H9 (cell line): ENCODE results near the gene VRK3. TPM values are rescaled to one million over a fixed set of nuclear protein-coding genes. Genes with fewer than 3 reads are reported as not detected.

ENCODE experiments used
- DNase-seq: peaks from one replicate; pipeline ENCODE4 v3.0.0-alpha.2; 2017
- H2AFZ ChIP-seq: one replicate; pipeline ENCODE4 v1.6.1; 2013; ENCODE audit warnings: mild to moderate bottlenecking, low read length, control low read depth, moderate library complexity
- H2AK5ac ChIP-seq: 2 replicates; pipeline ENCODE4 v1.6.1; 2013; ENCODE audit warnings: low read length, control low read depth, mixed read lengths; ENCODE audit not compliant: insufficient read length
- H2BK120ac ChIP-seq: one replicate; pipeline ENCODE4 v1.6.1; 2013; ENCODE audit warnings: low read depth, mild to moderate bottlenecking, low read length, control low read depth, inconsistent platforms; ENCODE audit not compliant: poor library complexity, severe bottlenecking
- H2BK12ac ChIP-seq: 2 replicates; pipeline ENCODE4 v1.6.1; 2013; ENCODE audit warnings: low read length, control low read depth, mixed read lengths, low read depth; ENCODE audit not compliant: insufficient read length
- H2BK15ac ChIP-seq: 2 replicates; pipeline ENCODE4 v1.6.1; 2013; ENCODE audit warnings: low read depth, low read length, control low read depth
- H2BK20ac ChIP-seq: one replicate; pipeline ENCODE4 v1.6.1; 2013; ENCODE audit warnings: low read depth, mild to moderate bottlenecking, low read length, control low read depth, inconsistent platforms; ENCODE audit not compliant: poor library complexity, severe bottlenecking
- H2BK5ac ChIP-seq: 2 replicates; pipeline ENCODE4 v1.6.1; 2013; ENCODE audit warnings: low read length, control low read depth, mixed read lengths; ENCODE audit not compliant: insufficient read length
- H3K14ac ChIP-seq: 2 replicates; pipeline ENCODE4 v1.6.1; 2013; ENCODE audit warnings: low read length, control low read depth; ENCODE audit not compliant: insufficient read depth
- H3K18ac ChIP-seq: 2 replicates; pipeline ENCODE4 v1.6.1; 2013; ENCODE audit warnings: low read depth, mild to moderate bottlenecking, mixed read lengths, low read length, control low read depth; ENCODE audit not compliant: insufficient read length
- H3K23ac ChIP-seq: 2 replicates; pipeline ENCODE4 v1.6.1; 2013; ENCODE audit warnings: low read length, control low read depth, mixed read lengths, low read depth; ENCODE audit not compliant: insufficient read length
- H3K23me2 ChIP-seq: 2 replicates; pipeline ENCODE4 v1.6.1; 2013; ENCODE audit warnings: low read depth, mild to moderate bottlenecking, mixed read lengths, low read length, control low read depth; ENCODE audit not compliant: insufficient read length, poor library complexity, severe bottlenecking
- H3K27ac ChIP-seq: 2 replicates; pipeline ENCODE4 v1.5.1; 2013; ENCODE audit warnings: low read length, control low read depth, mixed read lengths, low read depth; ENCODE audit not compliant: insufficient read length
- H3K27me3 ChIP-seq: 2 replicates; pipeline ENCODE4 v1.6.1; 2013; ENCODE audit warnings: low read length, control low read depth, inconsistent platforms; ENCODE audit not compliant: insufficient read depth
- H3K4ac ChIP-seq: 2 replicates; pipeline ENCODE4 v1.6.1; 2013; ENCODE audit warnings: low read depth, mild to moderate bottlenecking, control low read depth, inconsistent platforms, low read length, moderate library complexity
- H3K4me1 ChIP-seq: 2 replicates; pipeline ENCODE4 v1.6.1; 2013; ENCODE audit warnings: low read length, control low read depth, inconsistent platforms; ENCODE audit not compliant: insufficient read depth
- H3K4me2 ChIP-seq: 2 replicates; pipeline ENCODE4 v1.6.1; 2013; ENCODE audit warnings: low read length, control low read depth, mixed read lengths; ENCODE audit not compliant: insufficient read length, insufficient read depth
- H3K56ac ChIP-seq: 2 replicates; pipeline ENCODE4 v1.6.1; 2013; ENCODE audit warnings: low read depth, mild to moderate bottlenecking, mixed read lengths, low read length, control low read depth; ENCODE audit not compliant: insufficient read length
- H3K79me1 ChIP-seq: 2 replicates; pipeline ENCODE4 v1.6.1; 2013; ENCODE audit warnings: low read depth, mild to moderate bottlenecking, moderate library complexity, low read length, control low read depth, inconsistent platforms; ENCODE audit not compliant: insufficient read depth, poor library complexity, severe bottlenecking
- H3K79me2 ChIP-seq: 2 replicates; pipeline ENCODE4 v1.6.1; 2013; ENCODE audit warnings: low read length, control low read depth, inconsistent platforms; ENCODE audit not compliant: insufficient read depth
- H3K9ac ChIP-seq: 2 replicates; pipeline ENCODE4 v1.6.1; 2013; ENCODE audit warnings: low read length, control low read depth, mixed read lengths; ENCODE audit not compliant: insufficient read length; ENCODE audit errors: extremely low read depth
- H3K9me3 ChIP-seq: one replicate; pipeline ENCODE4 v1.6.1; 2013; ENCODE audit warnings: low read depth, low read length, inconsistent platforms; ENCODE audit not compliant: control insufficient read depth
- H3T11ph ChIP-seq: one replicate; pipeline ENCODE4 v1.6.1; 2013; ENCODE audit warnings: mild to moderate bottlenecking, low read length, control low read depth, inconsistent platforms
- H4K20me1 ChIP-seq: one replicate; pipeline ENCODE4 v1.6.1; 2013; ENCODE audit not compliant: control insufficient read depth, insufficient read length, insufficient read depth
- H4K5ac ChIP-seq: 2 replicates; pipeline ENCODE4 v1.6.1; 2013; ENCODE audit warnings: low read depth, mild to moderate bottlenecking, mixed read lengths, low read length, control low read depth; ENCODE audit not compliant: insufficient read length
- H4K8ac ChIP-seq: replicated peaks from 2 replicates; pipeline ENCODE4 v1.6.1; 2013; ENCODE audit warnings: low read length, control low read depth, mixed read lengths, low read depth; ENCODE audit not compliant: insufficient read length
- H4K91ac ChIP-seq: 2 replicates; pipeline ENCODE4 v1.6.1; 2013; ENCODE audit warnings: low read depth, mild to moderate bottlenecking, moderate library complexity, mixed read lengths, low read length, control low read depth; ENCODE audit not compliant: insufficient read length
- H3K27ac Mint-ChIP-seq, 3 experiments: 2 replicates in 2 of 3; 3 replicates in 1 of 3; pipeline ENCODE4 v1.8.0; 2020 to 2021; ENCODE audit warnings: mixed read lengths in 3 of 3, mild to moderate bottlenecking in 1 of 3, moderate library complexity in 1 of 3
- H3K27me3 Mint-ChIP-seq: 2 replicates; pipeline ENCODE4 v1.8.0; 2021; ENCODE audit warnings: low read depth, mild to moderate bottlenecking, moderate library complexity, mixed read lengths
- H3K36me3 Mint-ChIP-seq, 3 experiments: 2 replicates in 2 of 3; 3 replicates in 1 of 3; pipeline ENCODE4 v1.8.0; 2020 to 2021; ENCODE audit warnings: low read depth in 3 of 3, mixed read lengths in 3 of 3; ENCODE audit not compliant: insufficient read depth in 1 of 3
- H3K4me1 Mint-ChIP-seq, 2 experiments: 2 replicates each; pipeline ENCODE4 v1.8.0; 2020; ENCODE audit warnings: mixed read lengths in 2 of 2
- H3K4me3 Mint-ChIP-seq, 2 experiments: 2 replicates in 1 of 2; 3 replicates in 1 of 2; pipeline ENCODE4 v1.8.0; 2020 to 2021; ENCODE audit warnings: mild to moderate bottlenecking in 2 of 2, mixed read lengths in 2 of 2, moderate library complexity in 1 of 2
- H3K9me3 Mint-ChIP-seq, 2 experiments: 2 replicates in 1 of 2; 3 replicates in 1 of 2; pipeline ENCODE4 v1.8.0; 2020; ENCODE audit warnings: mild to moderate bottlenecking in 2 of 2, mixed read lengths in 2 of 2, moderate library complexity in 1 of 2
- CTCF ChIP-seq: fragments of 200-600 bp; sonication (generic); conservative IDR thresholded peaks from 3 replicates; pipeline ENCODE4 v1.8.0; 2021; ENCODE audit warnings: antibody characterized with exemption, mild to moderate bottlenecking
- WGBS: extraction: QIAGEN DNeasy Blood & Tissue Kit; methylation state at CpG from one replicate; pipeline ENCODE4 v1.1.7; 2013; ENCODE audit warnings: missing lambda C conversion rate, low lambda C conversion rate, mixed read lengths; ENCODE audit not compliant: insufficient read length; ENCODE audit errors: extremely low coverage; 5-methylcytosine and 5-hydroxymethylcytosine counted together
- total RNA-seq: library from RNA; stranded (reverse); gene quantifications from 2 replicates; pipeline ENCODE4 v1.2.1, GENCODE V29; 2021

VRK3 gene
- total RNA-seq, 1 experiment from 2014 or later: 33.5 TPM

GRCh38 chr19:50005428-50005827, 19.7 kb downstream of the VRK3 start:
- no peak for TF ChIP-seq CTCF
- Histone ChIP-seq H3K9me3 (no peaks in the 10 kb centered on the region), H4K8ac (no peak overlapping the region), H2BK120ac (no peak overlapping the region), H3K9ac (no peak overlapping the region), H2AK5ac (no peak overlapping the region), H3K79me1 (no peaks in the 10 kb centered on the region), H3K27ac (no peak overlapping the region), H3K4me1 (no peaks in the 10 kb centered on the region), H2AFZ (no peak overlapping the region), H2BK15ac (no peak overlapping the region), H3K14ac (no peak overlapping the region), H2BK20ac (no peak overlapping the region), H4K5ac (no peak overlapping the region), H3K18ac (no peak overlapping the region), H3K4me2 (no peak overlapping the region), H3K23ac (no peak overlapping the region), H2BK12ac (no peak overlapping the region), H3K27me3 (no peaks in the 10 kb centered on the region), H3K79me2 (no peaks in the 10 kb centered on the region), H4K91ac (no peak overlapping the region), H3K56ac (no peak overlapping the region), H3K4ac (no peak overlapping the region), H3T11ph (no peak overlapping the region), H4K20me1 (no peaks in the 10 kb centered on the region), H2BK5ac (no peak overlapping the region), H3K23me2 (no peaks in the 10 kb centered on the region)
- Mint-ChIP-seq H3K27ac (no peak overlapping the region), H3K4me3 (no peak overlapping the region), H3K36me3 (peaks cover 8 to 35% (median 30%) of the 10 kb centered on the region in 3 experiments), H3K9me3 (no peaks in the 10 kb centered on the region), H3K27me3 (no peaks in the 10 kb centered on the region), H3K4me1 (no peaks in the 10 kb centered on the region)
- no CpG with 5 or more reads among the region's 12 CpGs for WGBS
- DNase-seq: no peak
